ENCODE measurements around the gene LINC00237. TPM values are rescaled to one million over a fixed set of nuclear protein-coding genes. Genes with fewer than 3 reads are reported as not detected.

The LINC00237 gene
- total and polyA plus RNA-seq, 2 experiments from 2014 or later, result 0.31 to 2.0 TPM

DNA sequence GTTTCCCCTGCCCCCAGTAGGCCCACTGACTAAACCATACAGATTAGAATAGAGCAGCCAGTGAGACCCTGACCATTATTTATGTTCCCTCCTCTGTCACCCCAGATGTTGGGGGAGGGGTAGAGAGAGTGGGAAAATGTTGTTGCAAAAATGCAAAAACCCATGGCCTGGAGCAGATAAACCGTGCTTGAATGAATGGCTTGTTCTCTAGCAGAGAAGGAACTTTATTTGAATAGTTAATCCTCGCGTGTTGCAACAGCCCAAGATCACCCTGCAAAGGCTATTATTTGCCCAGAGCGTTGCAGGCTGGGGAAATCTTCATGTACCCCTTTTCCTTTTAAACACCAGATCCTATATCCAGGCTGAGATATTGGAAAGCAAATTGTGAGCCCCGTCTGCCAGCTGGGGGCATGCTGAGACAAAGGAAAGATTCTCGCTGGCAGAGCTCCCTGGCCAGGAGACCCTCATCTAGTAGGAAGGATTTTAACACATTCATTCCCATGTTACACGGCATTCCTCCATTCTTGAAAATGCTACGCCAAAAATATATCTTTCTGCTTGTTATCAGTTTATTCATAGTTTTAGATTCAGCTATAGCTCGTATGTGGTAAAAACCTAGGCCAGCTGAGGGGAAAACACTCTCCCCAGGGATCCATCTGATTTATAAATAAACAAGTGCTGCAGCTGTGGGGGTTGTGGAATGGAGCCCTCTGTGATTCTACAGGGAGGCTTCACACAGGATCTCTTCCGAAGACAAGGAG is 53.0 kb downstream of the LINC00237 start:
- peak; percentile 60 for DNase-seq (ENCODE audit: low spot score)
- no peaks in the 10 kb centered on the region for H3K27me3 ChIP-seq (ENCODE audit: insufficient read depth)
- peak; percentile 63 for ATAC-seq
- H2AFZ ChIP-seq, result peak overlapping the region; percentile 78
- H3K4me3 Mint-ChIP-seq, result peak overlapping the region; percentile 50
- H3K4me1 Mint-ChIP-seq, result peaks cover 24% of the 10 kb centered on the region
- peak overlapping the region; percentile 66 for H3K4me2 ChIP-seq
- H3K27ac ChIP-seq (ENCODE audit: low read depth), result no peak overlapping the region
- TF ChIP-seq CTCF (conservative IDR thresholded peaks at IDR 0.05; ENCODE audit: low read depth in 2 of 2) (peak; percentile 41 to 79), STAT1 (IDR thresholded peaks at IDR 0.05; ENCODE audit: unreplicated experiment) (no peak)
- H3K4me1 ChIP-seq (ENCODE audit: insufficient read depth), result peaks cover 20% of the 10 kb centered on the region
- no peaks in the 10 kb centered on the region for H3K36me3 ChIP-seq (ENCODE audit: insufficient read depth)
- no peaks in the 10 kb centered on the region for H3K79me2 ChIP-seq (replicated peaks; ENCODE audit: insufficient read depth)
- H3K27ac Mint-ChIP-seq, result peak overlapping the region; percentile 91
- peaks cover 15% of the 10 kb centered on the region for H3K27me3 Mint-ChIP-seq (ENCODE audit: insufficient read depth, low read depth, poor library complexity)
- H3F3A ChIP-seq (replicated peaks; ENCODE audit: low read depth), result 0 out of 2 replicates have a peak, but pooled peaks cover 4% of the 10 kb centered on the region
- no peaks in the 10 kb centered on the region for H4K20me1 ChIP-seq (replicated peaks; ENCODE audit: insufficient read depth)
- H3K9me3 Mint-ChIP-seq, result peaks cover 2% of the 10 kb centered on the region; the same call in 1 of the 3 replicates
- H3K9me2 ChIP-seq (ENCODE audit: insufficient read depth), result no peaks in the 10 kb centered on the region
- H3K4me3 ChIP-seq, result peak overlapping the region; percentile 18; the same call in 1 of the 2 replicates
- H3K36me3 Mint-ChIP-seq (ENCODE audit: low read depth), result no peaks in the 10 kb centered on the region

GRCh38 chr20:21052686-21053001 is 53.5 kb downstream of the LINC00237 start:
- H3K4me1 ChIP-seq (ENCODE audit: insufficient read depth), result peaks cover 20% of the 10 kb centered on the region
- H3K27me3 ChIP-seq (ENCODE audit: insufficient read depth), result no peaks in the 10 kb centered on the region
- peaks cover 15% of the 10 kb centered on the region for H3K27me3 Mint-ChIP-seq (ENCODE audit: insufficient read depth, low read depth, poor library complexity)
- H3K4me2 ChIP-seq, result peak overlapping the region; percentile 66
- peak overlapping the region; percentile 56; the same call in 1 of the 2 replicates for H3K27ac Mint-ChIP-seq
- H3K4me1 Mint-ChIP-seq, result peaks cover 24% of the 10 kb centered on the region
- H3K4me3 ChIP-seq, result no peak overlapping the region
- H3K9me2 ChIP-seq (ENCODE audit: insufficient read depth), result no peaks in the 10 kb centered on the region
- no peak overlapping the region for H3K27ac ChIP-seq (ENCODE audit: low read depth)
- H3K36me3 Mint-ChIP-seq (ENCODE audit: low read depth), result no peaks in the 10 kb centered on the region
- H4K20me1 ChIP-seq (replicated peaks; ENCODE audit: insufficient read depth), result no peaks in the 10 kb centered on the region
- H3K4me3 Mint-ChIP-seq, result no peak overlapping the region
- H3F3A ChIP-seq (replicated peaks; ENCODE audit: low read depth), result 0 out of 2 replicates have a peak, but pooled peaks cover 4% of the 10 kb centered on the region
- H3K79me2 ChIP-seq (replicated peaks; ENCODE audit: insufficient read depth), result no peaks in the 10 kb centered on the region
- no peaks in the 10 kb centered on the region for H3K9me3 Mint-ChIP-seq
- peak overlapping the region; percentile 78 for H2AFZ ChIP-seq
- no peaks in the 10 kb centered on the region for H3K36me3 ChIP-seq (ENCODE audit: insufficient read depth)
- no peak for DNase-seq (ENCODE audit: low spot score)
- peak; percentile 25 for ATAC-seq
- TF ChIP-seq ZNF462 (CRISPR knock-in tag; IDR thresholded peaks at IDR 0.05) (no peak), REST (IDR thresholded peaks at IDR 0.05; ENCODE audit: unreplicated experiment) (no peak), EZH2 (IDR thresholded peaks at IDR 0.05; ENCODE audit: low read depth, unreplicated experiment) (no peak), ZNF331 (CRISPR knock-in tag; IDR thresholded peaks at IDR 0.05; ENCODE audit: low read depth) (no peak), STAT1 (IDR thresholded peaks at IDR 0.05; ENCODE audit: unreplicated experiment) (no peak)
- TF ChIP-seq, protein P1, sequence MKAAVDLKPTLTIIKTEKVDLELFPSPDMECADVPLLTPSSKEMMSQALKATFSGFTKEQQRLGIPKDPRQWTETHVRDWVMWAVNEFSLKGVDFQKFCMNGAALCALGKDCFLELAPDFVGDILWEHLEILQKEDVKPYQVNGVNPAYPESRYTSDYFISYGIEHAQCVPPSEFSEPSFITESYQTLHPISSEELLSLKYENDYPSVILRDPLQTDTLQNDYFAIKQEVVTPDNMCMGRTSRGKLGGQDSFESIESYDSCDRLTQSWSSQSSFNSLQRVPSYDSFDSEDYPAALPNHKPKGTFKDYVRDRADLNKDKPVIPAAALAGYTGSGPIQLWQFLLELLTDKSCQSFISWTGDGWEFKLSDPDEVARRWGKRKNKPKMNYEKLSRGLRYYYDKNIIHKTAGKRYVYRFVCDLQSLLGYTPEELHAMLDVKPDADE (IDR thresholded peaks at IDR 0.05), result no peak

Data from GM23338 (cell line).